GM12874 (cell line): Measurements from ENCODE around the gene GTF3A.

Experiments used
- TF ChIP-seq, protein P1 (sequence below): IDR thresholded peaks from 2 replicates; pipeline ENCODE4 v1.5.1; 2011; ENCODE audit warnings: low read depth, mild to moderate bottlenecking, control low read depth, low read length, moderate library complexity; ENCODE audit not compliant: insufficient read depth

The GTF3A gene

DNA sequence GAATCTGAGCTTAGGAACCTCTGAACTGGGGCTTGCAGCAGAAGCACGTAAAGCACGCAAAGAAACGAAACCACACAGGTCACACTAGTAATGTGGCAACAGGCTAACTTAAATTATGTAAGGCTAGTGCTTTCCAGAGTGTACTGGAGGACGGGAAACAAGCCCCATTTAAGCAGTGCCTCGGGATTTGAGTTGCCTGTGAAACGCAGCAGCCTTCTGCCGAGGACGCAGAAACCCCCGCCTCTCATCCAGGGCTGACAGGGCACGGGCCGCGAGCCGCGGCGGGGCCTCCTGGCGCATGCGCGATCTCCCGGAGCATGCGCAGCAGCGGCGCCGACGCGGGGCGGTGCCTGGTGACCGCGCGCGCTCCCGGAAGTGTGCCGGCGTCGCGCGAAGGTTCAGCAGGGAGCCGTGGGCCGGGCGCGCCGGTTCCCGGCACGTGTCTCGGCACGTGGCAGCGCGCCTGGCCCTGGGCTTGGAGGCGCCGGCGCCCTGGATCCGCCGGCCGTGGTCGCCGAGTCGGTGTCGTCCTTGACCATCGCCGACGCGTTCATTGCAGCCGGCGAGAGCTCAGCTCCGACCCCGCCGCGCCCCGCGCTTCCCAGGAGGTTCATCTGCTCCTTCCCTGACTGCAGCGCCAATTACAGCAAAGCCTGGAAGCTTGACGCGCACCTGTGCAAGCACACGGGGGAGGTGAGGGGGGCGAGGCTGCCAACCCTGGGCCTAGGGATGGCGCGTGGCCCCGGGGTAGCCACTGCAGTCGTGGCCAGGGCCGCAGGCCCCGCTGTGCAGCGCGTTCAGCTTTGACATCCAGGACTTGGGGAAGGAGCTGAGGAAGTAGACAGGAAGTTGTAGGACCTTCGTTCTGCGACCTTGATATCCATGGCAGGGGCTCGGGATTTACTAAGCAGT is at the start of gene GTF3A:
Gene GTF3A, plus strand, starts transcription at position 374 of the 912 bp plus-strand sequence.
- TF ChIP-seq, protein P1, sequence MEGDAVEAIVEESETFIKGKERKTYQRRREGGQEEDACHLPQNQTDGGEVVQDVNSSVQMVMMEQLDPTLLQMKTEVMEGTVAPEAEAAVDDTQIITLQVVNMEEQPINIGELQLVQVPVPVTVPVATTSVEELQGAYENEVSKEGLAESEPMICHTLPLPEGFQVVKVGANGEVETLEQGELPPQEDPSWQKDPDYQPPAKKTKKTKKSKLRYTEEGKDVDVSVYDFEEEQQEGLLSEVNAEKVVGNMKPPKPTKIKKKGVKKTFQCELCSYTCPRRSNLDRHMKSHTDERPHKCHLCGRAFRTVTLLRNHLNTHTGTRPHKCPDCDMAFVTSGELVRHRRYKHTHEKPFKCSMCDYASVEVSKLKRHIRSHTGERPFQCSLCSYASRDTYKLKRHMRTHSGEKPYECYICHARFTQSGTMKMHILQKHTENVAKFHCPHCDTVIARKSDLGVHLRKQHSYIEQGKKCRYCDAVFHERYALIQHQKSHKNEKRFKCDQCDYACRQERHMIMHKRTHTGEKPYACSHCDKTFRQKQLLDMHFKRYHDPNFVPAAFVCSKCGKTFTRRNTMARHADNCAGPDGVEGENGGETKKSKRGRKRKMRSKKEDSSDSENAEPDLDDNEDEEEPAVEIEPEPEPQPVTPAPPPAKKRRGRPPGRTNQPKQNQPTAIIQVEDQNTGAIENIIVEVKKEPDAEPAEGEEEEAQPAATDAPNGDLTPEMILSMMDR, result no peak

DNA sequence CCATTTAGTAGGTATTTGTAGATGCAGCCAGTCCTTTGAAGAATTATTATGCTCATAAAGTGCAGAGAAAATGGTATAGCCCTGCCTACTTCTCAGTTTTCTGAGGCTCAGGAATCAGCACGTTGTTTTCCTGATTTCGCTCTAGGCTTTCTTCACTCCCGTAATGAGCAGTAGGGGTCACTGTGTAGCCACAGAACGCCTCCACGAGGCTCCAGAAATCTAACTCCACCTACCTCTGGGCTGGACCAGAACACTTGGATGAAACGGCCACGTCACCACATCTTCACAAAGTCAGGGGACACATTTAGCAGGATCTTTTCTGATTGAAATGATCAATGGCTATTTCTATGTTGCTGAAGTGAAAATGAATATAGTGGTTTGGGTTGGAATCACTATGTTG is 49.8 kb upstream of the GTF3A start:
- TF ChIP-seq, protein P1, result peak; percentile 64

DNA sequence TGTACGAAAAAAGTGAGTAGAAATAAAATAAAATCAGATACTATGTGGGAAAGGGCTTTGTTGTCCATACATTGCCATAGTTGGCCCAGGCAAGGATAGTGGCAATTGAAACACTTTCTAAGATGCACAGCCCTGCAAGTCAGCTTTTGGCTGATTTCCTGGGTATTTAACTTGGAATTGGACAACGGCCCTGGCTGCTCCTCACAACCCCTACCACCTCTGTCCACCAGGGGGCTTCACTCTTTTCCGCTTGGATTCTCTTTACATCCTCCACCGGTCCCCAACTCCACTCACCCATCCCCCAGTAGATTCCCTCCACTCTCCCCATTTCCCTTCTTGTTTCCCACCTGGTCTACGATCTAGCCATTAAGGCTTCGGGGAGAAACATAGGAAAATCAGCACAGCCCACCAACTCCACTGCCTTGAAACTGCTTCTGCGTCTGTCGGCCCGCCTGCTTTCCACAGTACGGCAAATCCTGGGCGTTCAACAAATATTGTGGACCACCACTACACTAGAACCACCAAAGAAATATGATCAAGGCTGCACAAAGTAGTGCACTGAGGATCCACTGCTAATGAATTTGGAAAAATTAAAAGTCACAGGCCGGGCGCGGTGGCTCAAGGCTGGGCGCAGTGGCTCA is 48.6 kb upstream of the GTF3A start:
- TF ChIP-seq, protein P1, result peak; percentile 83

- TF ChIP-seq, protein P1, result no peak
Measured at GRCh38 chr13:27379126-27379525, 45.3 kb upstream of the GTF3A start.

DNA sequence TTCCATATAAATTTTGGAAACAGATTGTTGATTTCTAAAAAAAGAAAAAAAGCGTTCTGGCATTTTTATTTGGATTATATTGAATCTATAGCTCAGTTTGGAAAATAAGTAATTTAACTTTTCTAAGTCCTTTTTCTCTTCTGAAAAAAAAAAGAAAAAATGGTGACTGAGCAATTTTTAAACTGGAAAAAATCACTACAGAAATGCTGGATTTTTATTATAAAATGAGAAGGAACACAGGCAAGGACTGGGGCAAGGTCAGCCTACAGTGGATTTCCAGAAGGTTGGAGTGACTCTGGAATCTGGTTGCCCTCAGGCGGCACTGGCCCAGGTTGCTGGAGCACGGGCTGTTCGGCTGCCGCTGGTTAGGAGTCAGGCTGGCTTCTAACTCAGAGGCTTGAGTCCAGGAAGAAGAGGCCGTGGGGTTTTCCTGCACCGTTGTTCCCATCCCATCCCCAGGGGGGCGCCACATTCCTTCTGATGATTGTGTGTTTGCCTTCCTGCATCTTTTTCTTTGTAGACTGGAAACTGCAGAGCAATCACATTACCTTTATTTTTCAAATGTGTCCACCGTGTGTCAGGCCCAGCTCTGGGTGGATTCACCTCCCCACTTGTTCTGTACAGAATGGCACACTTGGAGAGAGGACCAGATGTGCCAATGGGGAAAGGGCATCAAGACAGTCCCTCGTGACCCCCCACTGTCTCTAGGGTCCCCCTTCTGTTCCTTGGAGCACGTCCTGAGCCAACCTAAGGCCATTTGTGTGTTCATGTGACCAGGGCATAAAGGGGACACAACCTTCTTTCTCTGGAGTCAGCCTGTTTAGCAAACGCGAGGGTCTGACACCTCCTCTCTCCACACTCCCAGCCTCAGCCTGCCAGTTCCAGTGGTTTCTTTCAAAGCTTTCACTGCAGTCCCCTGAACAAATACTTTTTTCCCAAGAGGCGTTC is 44.5 kb upstream of the GTF3A start:
- TF ChIP-seq, protein P1, result peak; percentile 64

DNA sequence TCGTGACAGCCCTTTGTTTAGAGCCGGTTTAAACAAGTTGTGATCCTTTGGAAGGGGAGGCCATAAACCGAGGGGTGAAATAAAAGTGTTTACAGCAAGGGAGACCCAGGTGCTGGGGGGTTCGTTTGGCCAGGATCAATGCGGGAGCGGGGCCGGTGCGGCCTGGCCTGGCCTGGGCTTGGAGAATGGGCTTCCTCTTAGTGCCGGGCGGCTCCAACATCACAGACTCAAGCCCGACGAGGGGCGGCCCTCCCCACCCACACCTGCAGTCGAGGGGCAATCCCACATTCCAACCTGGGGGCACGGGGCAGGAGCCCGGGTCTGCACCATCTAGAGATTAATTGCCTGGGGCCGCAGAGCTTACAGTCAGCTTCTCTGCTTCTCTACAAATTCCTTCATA is 42.8 kb upstream of the GTF3A start:
- TF ChIP-seq, protein P1, result no peak
